Measurements from ENCODE around the gene ADCY4. TPM values are rescaled to one million over a fixed set of nuclear protein-coding genes. Genes with fewer than 3 reads are reported as not detected.

Gene ADCY4
- total RNA-seq, 1 donor from 2014 or later = 74.6 TPM

DNA sequence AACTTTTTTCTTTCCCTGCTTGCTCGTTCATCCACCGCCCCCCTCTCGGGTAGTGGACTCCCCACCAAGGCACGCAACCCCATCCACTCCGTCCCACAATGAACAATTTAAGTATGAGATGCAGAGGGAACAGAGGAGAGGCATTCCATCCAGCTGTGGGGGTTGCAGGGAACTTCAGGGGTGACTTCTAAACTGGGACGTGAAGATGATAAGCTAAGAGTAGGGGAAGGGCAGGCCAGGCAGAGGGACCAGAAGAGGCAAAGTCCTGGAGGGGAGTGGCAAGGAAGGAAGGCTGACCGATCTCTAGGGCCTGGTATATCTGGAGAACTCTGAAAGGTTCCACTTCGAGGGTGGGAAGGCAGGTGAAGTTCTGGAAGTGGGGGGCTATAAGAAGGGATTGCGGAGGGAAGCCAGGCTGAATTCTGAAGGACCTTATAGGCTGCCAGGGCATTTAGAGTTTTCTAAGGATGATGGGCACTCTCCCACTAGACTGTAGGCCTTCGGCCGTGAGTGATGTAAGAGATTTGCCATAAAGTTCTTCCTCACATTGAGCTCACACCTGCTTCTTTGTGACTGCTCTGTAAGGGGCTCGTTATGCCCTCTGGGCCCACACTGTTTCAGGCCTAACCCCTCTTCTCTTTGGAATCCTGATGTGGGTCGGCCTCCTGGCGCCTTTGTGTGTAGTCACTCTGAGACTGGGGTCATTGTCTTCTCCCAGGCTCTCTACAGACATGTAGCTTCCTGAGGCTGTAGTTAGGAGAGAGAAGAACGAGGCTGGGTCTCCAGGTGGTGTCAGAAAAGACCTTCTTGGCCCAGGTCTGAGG is 45.2 kb upstream of the ADCY4 start:
- H3K27ac Mint-ChIP-seq (ENCODE audit: unreplicated experiment) = no peak overlapping the region
- no peak for DNase-seq (ENCODE audit: low spot score)
- TF ChIP-seq, protein P1, sequence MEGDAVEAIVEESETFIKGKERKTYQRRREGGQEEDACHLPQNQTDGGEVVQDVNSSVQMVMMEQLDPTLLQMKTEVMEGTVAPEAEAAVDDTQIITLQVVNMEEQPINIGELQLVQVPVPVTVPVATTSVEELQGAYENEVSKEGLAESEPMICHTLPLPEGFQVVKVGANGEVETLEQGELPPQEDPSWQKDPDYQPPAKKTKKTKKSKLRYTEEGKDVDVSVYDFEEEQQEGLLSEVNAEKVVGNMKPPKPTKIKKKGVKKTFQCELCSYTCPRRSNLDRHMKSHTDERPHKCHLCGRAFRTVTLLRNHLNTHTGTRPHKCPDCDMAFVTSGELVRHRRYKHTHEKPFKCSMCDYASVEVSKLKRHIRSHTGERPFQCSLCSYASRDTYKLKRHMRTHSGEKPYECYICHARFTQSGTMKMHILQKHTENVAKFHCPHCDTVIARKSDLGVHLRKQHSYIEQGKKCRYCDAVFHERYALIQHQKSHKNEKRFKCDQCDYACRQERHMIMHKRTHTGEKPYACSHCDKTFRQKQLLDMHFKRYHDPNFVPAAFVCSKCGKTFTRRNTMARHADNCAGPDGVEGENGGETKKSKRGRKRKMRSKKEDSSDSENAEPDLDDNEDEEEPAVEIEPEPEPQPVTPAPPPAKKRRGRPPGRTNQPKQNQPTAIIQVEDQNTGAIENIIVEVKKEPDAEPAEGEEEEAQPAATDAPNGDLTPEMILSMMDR (IDR thresholded peaks at IDR 0.05; ENCODE audit: unreplicated experiment) = no peak
- peaks cover 5% of the 10 kb centered on the region for H3K27me3 Mint-ChIP-seq (ENCODE audit: unreplicated experiment)
- H3K36me3 Mint-ChIP-seq (ENCODE audit: low read depth, unreplicated experiment) = peaks cover 4% of the 10 kb centered on the region
- peaks cover 6% of the 10 kb centered on the region for H3K4me1 Mint-ChIP-seq (ENCODE audit: unreplicated experiment)
- H3K9me3 Mint-ChIP-seq (ENCODE audit: unreplicated experiment) = no peaks in the 10 kb centered on the region
- H3K4me3 Mint-ChIP-seq (ENCODE audit: unreplicated experiment) = no peak overlapping the region

DNA sequence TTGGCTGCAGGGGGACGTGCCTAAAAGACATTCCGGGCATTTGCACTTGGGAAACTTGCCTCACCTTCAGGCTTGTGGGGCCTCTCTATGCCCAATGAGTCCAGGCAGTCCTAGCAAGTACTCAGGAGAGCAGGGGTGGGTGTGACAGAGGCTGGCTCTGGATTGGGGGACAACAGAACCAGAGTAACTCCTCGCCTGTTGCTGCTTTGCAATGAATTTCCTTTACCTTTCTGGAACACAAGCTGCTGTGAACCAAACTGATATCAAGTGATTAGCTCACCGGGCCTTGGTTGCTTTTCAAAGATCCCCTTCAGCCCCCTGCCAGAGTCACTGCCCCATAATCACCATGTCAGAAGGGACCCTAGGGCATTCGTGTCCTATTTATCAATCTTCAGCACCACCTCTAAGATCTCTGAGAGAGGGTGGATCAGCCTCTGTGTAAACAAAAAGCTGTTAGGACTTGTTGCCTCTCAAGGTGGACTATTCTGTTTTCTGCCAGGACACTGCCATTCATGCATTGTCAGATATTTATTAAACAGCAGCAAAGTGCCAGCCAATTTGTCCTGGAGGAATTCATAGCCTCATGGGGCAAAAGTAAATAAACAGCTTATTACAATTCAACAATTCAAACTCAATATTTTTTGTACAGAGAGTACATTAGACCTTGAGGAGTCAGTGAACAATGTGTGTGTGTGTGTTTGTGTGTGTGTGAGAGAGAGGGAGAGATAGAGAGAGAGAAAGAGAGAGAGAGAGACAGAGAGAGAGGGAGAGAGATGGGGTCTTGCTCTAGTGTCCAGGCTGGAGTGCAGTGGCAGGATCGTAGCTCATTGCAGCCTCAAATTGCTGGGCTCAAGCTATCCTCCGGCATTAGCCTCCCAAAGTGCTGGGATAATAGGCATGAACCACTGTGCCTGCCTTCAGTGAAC is 44.4 kb upstream of the ADCY4 start:
- TF ChIP-seq, protein P1 (IDR thresholded peaks at IDR 0.05; ENCODE audit: unreplicated experiment) = no peak
- H3K9me3 Mint-ChIP-seq (ENCODE audit: unreplicated experiment) = no peaks in the 10 kb centered on the region
- peaks cover 5% of the 10 kb centered on the region for H3K27me3 Mint-ChIP-seq (ENCODE audit: unreplicated experiment)
- no peak for DNase-seq (ENCODE audit: low spot score)
- peaks cover 4% of the 10 kb centered on the region for H3K36me3 Mint-ChIP-seq (ENCODE audit: low read depth, unreplicated experiment)
- no peak overlapping the region for H3K27ac Mint-ChIP-seq (ENCODE audit: unreplicated experiment)
- H3K4me1 Mint-ChIP-seq (ENCODE audit: unreplicated experiment) = peaks cover 6% of the 10 kb centered on the region
- H3K4me3 Mint-ChIP-seq (ENCODE audit: unreplicated experiment) = no peak overlapping the region

DNA sequence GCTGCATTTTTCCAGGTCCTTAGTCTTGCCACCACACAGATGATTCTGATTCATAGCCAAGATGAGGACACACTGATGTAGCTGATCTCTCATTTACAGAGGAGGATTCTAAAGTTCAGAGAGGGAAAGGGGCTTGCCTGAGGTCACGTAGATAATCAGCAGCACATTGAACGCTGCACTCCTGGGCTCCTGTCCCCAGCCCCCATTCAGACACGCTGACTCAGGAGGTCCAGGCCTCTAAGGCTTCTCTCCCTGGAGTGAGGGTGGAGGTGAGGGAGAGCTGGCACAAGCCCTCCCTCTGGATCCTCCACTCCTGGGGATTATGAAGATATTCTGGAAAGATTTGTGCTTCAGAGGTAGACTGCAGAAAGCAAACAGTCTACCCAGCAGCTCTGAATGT is 43.5 kb upstream of the ADCY4 start:
- DNase-seq (ENCODE audit: low spot score) = no peak
- Mint-ChIP-seq H3K27me3 (ENCODE audit: unreplicated experiment) (peaks cover 5% of the 10 kb centered on the region), H3K4me3 (ENCODE audit: unreplicated experiment) (no peak overlapping the region), H3K36me3 (ENCODE audit: low read depth, unreplicated experiment) (peaks cover 4% of the 10 kb centered on the region), H3K27ac (ENCODE audit: unreplicated experiment) (no peak overlapping the region), H3K4me1 (ENCODE audit: unreplicated experiment) (peaks cover 6% of the 10 kb centered on the region), H3K9me3 (ENCODE audit: unreplicated experiment) (no peaks in the 10 kb centered on the region)
- TF ChIP-seq, protein P1 (IDR thresholded peaks at IDR 0.05; ENCODE audit: unreplicated experiment) = no peak

GRCh38 chr14:24377657-24378056 is 42.8 kb upstream of the ADCY4 start:
- Mint-ChIP-seq H3K27ac (ENCODE audit: unreplicated experiment) (no peak overlapping the region), H3K4me3 (ENCODE audit: unreplicated experiment) (no peak overlapping the region), H3K9me3 (ENCODE audit: unreplicated experiment) (no peaks in the 10 kb centered on the region), H3K27me3 (ENCODE audit: unreplicated experiment) (peaks cover 5% of the 10 kb centered on the region), H3K4me1 (ENCODE audit: unreplicated experiment) (peaks cover 6% of the 10 kb centered on the region), H3K36me3 (ENCODE audit: low read depth, unreplicated experiment) (peaks cover 4% of the 10 kb centered on the region)
- DNase-seq (ENCODE audit: low spot score) = no peak
- TF ChIP-seq, protein P1 (IDR thresholded peaks at IDR 0.05; ENCODE audit: unreplicated experiment) = no peak

All from endothelial cell (in vitro differentiated cells).